Smooth muscle cell of the coronary artery (primary cell): ENCODE measurements around the gene VWA3B. TPM values are rescaled to one million over a fixed set of nuclear protein-coding genes. Genes with fewer than 3 reads are reported as not detected.

Experiments used
- total RNA-seq: library from RNA; depleted of rRNA; stranded (reverse); fragments of >200 nt; gene quantifications from 2 replicates; pipeline ENCODE4 v1.2.3, GENCODE V29; 2014; ENCODE audit warnings: low replicate concordance

VWA3B gene, protein sequence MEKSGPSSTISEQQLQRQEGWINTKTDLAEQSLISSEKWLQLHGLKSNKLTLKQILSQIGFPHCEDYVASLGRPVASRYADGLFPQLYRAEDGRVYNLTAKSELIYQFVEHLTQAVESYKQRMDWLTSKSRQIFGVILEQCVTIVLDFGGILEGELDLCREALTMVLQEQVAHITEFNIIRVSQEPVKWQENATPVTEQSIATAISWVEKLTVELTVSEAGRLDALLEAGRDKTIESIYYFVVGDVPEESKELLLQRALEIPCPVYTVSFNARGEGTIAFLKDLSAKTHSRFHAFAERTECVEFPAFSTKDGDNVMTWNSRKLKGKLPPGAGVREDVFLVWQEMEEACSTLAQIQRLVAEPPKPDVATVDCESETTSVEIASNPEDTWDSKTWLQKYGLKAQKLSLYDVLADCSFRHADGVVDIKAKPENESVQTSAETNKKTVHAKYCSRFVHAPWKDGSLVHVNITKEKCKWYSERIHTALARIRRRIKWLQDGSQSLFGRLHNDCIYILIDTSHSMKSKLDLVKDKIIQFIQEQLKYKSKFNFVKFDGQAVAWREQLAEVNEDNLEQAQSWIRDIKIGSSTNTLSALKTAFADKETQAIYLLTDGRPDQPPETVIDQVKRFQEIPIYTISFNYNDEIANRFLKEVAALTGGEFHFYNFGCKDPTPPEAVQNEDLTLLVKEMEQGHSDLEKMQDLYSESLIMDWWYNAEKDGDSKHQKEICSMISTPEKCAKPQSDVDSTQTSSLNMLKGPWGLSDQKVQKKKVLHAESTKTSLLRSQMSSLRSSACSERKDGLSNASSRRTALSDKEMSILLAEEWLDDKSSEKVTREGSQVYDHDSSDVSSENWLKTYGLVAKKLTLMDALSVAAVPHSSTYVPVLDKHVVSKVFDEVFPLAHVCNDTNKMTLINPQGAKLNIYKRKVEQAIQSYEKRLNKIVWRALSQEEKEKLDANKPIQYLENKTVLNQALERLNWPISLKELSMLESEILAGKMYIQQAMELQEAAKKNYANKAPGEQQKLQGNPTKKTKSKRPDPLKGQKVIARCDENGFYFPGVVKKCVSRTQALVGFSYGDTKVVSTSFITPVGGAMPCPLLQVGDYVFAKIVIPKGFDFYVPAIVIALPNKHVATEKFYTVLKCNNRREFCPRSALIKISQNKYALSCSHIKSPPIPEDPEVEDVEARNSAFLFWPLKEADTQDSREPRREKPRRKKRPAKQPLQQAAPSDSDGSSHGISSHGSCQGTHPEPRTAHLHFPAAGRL (N-terminal part only)
- not detected in 2 replicates for total RNA-seq

GRCh38 chr2:98086491-98087446 is at the start of gene VWA3B:
VWA3B (plus strand) TSS chr2:98087167; CDS start chr2:98093093, 5,926 bp downstream.

DNA sequence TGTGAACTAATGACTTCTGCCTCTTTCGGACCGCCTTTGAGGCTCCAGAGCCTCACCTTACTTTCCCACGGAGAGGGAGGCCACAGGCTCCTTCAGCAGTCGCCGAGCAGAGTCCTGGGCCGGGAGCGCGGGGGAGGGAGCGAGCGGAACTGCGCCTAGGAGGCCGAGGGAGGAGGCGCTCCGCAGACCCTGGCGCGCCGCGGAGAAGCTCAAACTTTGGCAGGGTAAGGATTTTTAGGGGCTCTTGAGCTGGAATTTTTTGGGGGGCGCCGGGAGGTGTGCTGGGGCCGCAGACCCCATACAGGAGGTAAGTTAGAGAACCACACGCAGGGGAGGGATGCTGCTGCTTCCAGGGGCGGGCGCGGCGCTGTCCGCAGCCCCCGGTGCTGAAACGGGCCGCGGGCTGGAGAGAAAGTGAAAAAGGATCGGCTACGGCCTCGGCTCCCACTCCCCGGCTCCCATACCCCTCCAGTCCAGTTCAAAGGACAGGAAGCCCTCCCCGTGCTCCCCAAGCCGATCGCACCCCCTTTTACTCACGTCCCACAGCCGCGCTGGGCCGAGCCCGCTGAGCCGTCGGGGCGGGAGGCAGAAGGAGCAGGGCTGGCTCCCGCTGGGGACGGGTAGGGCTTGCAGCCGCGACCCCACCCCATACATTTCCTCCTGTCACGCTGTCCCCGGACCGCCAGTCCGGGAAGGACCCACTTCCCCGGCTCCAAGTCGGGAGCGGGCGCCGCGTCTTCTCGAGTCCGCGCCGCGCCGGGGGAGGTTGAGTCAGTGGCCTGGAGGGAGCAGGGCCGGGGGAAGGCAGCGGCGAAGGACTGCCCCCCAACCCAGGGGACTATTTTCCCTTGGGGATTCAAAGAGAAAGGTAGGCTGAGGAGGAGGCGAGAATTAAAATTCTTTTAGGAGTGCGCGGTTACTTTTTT is 259.6 kb downstream of the VWA3B start, which contains the start of gene CNGA3:
CNGA3 (plus strand) TSS at position 146 of the 926 bp plus-strand sequence. CDS start 23,520 bp downstream, outside the sequence.

Other genes with a start within 250 kb of the VWA3B start
- gene TMEM131, start 91.2 kb upstream of the VWA3B start, total RNA-seq = 12.5 and 15.8 TPM in 2 replicates